Fibroblast of the aortic adventitia (primary cell): ENCODE results near the gene PRKN. TPM values are rescaled to one million over a fixed set of nuclear protein-coding genes. Genes with fewer than 3 reads are reported as not detected.

ENCODE experiments used
- DNase-seq: peaks from one replicate; pipeline ENCODE4 v3.0.0-alpha.2; 2010; ENCODE audit warnings: low read depth
- H3K4me3 ChIP-seq: 2 replicates; pipeline ENCODE4 v1.5.1; 2011; ENCODE audit warnings: low read depth, mild to moderate bottlenecking, control low read depth, low read length, moderate library complexity
- CTCF ChIP-seq: IDR thresholded peaks from 2 replicates; pipeline ENCODE4 v1.5.1; 2011; ENCODE audit warnings: mild to moderate bottlenecking, low read length, control low read depth, inconsistent platforms; ENCODE audit not compliant: insufficient read depth
- total RNA-seq: library from RNA; depleted of rRNA; stranded (reverse); fragments of >200 nt; gene quantifications from 2 replicates; pipeline ENCODE4 v1.2.3, GENCODE V29; 2012; ENCODE audit warnings: low replicate concordance

The PRKN gene
- total RNA-seq, 1 donor = 2.0 TPM

GRCh38 chr6:162343936-162344645 lies 383.5 kb downstream of the PRKN start:
- no peak for TF ChIP-seq CTCF
- no peak for DNase-seq
- no peak overlapping the region for H3K4me3 ChIP-seq

- no peak for DNase-seq
- TF ChIP-seq CTCF = no peak
- H3K4me3 ChIP-seq = no peak overlapping the region
Observed at GRCh38 chr6:162343198-162343935, 384.2 kb downstream of the PRKN start.

- H3K4me3 ChIP-seq = no peak overlapping the region
- TF ChIP-seq CTCF = no peak
- no peak for DNase-seq
Observed at GRCh38 chr6:162337412-162337811, 390.2 kb downstream of the PRKN start.

GRCh38 chr6:162336359-162336758 lies 391.2 kb downstream of the PRKN start:
- H3K4me3 ChIP-seq = no peak overlapping the region
- TF ChIP-seq CTCF = no peak
- DNase-seq = no peak

GRCh38 chr6:162332365-162332764 lies 395.2 kb downstream of the PRKN start:
- no peak overlapping the region for H3K4me3 ChIP-seq
- no peak for TF ChIP-seq CTCF
- no peak for DNase-seq

GRCh38 chr6:162331911-162332310 lies 395.7 kb downstream of the PRKN start:
- no peak for DNase-seq
- TF ChIP-seq CTCF = no peak

More at GRCh38 chr6:162331911-162332310, 395.7 kb downstream of the PRKN start:
- H3K4me3 ChIP-seq = no peak overlapping the region
